Measurements from ENCODE around the gene TXNDC11. TPM values are rescaled to one million over a fixed set of nuclear protein-coding genes. Genes with fewer than 3 reads are reported as not detected.

TXNDC11 gene
- total RNA-seq, 1 donor from 2014 or later, result 39.7 TPM

DNA sequence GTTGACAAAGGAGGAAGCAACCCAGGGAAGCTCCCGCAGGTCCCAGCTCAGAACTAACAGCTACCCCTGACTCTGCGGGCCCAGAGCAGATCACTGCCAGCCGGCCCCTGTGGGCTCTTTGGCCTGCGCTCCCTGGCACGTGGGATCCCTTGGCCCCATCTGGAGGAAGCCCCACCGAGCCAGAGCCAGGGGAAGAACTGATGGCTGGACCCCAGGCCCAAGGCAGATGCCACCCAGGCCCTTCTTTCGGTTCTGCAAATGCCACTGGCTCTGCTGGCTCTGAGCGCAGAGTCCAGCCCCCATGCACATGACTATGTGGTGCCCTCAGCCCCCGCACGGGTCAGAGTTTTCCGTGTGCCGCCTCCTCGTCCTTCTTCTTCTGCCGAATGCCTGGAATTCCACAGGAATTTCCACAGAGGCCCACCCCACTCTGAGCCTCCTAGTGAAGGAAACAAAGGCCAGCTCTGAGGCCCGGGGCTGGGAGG is 110.2 kb downstream of the TXNDC11 start:
- DNase-seq (ENCODE audit: low spot score), result no peak
- no peaks in the 10 kb centered on the region for H3K27me3 Mint-ChIP-seq (ENCODE audit: low read depth)
- H3K4me3 Mint-ChIP-seq (ENCODE audit: unreplicated experiment), result no peak overlapping the region
- TF ChIP-seq, protein P1, sequence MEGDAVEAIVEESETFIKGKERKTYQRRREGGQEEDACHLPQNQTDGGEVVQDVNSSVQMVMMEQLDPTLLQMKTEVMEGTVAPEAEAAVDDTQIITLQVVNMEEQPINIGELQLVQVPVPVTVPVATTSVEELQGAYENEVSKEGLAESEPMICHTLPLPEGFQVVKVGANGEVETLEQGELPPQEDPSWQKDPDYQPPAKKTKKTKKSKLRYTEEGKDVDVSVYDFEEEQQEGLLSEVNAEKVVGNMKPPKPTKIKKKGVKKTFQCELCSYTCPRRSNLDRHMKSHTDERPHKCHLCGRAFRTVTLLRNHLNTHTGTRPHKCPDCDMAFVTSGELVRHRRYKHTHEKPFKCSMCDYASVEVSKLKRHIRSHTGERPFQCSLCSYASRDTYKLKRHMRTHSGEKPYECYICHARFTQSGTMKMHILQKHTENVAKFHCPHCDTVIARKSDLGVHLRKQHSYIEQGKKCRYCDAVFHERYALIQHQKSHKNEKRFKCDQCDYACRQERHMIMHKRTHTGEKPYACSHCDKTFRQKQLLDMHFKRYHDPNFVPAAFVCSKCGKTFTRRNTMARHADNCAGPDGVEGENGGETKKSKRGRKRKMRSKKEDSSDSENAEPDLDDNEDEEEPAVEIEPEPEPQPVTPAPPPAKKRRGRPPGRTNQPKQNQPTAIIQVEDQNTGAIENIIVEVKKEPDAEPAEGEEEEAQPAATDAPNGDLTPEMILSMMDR (IDR thresholded peaks at IDR 0.05), result no peak
- H3K9me3 Mint-ChIP-seq (ENCODE audit: low read depth), result no peaks in the 10 kb centered on the region
- peak overlapping the region; percentile 92 for H3K27ac Mint-ChIP-seq (ENCODE audit: unreplicated experiment)
- H3K4me1 Mint-ChIP-seq (ENCODE audit: low read depth), result peaks cover 66% of the 10 kb centered on the region
- no peaks in the 10 kb centered on the region for H3K36me3 Mint-ChIP-seq (ENCODE audit: low read depth)

DNA sequence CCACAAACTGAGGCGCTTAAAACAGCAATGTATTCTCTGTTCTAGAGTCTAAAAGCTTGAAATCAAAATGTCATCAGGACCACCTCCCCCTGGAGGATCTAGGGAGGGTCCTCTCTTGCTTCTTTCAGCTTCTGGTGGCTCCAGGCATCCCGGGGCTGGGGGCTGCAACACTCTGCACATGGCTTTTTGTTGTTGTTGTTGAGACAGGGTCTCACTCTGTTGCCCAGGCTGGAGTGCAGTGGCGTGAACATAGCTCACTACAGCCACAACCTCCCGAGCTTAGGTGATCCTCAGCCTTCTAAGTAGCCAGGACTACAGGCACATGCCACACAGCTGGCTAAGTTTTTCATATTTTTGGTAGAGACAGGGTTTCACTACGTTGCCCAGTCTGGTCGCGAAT is 111.4 kb downstream of the TXNDC11 start:
- Mint-ChIP-seq H3K9me3 (ENCODE audit: low read depth) (no peaks in the 10 kb centered on the region), H3K27me3 (ENCODE audit: low read depth) (no peaks in the 10 kb centered on the region), H3K27ac (ENCODE audit: unreplicated experiment) (no peak overlapping the region), H3K36me3 (ENCODE audit: low read depth) (no peaks in the 10 kb centered on the region), H3K4me1 (ENCODE audit: low read depth) (peaks cover 69% of the 10 kb centered on the region), H3K4me3 (ENCODE audit: unreplicated experiment) (no peak overlapping the region)
- TF ChIP-seq, protein P1 (IDR thresholded peaks at IDR 0.05), result no peak
- DNase-seq (ENCODE audit: low spot score), result no peak

DNA sequence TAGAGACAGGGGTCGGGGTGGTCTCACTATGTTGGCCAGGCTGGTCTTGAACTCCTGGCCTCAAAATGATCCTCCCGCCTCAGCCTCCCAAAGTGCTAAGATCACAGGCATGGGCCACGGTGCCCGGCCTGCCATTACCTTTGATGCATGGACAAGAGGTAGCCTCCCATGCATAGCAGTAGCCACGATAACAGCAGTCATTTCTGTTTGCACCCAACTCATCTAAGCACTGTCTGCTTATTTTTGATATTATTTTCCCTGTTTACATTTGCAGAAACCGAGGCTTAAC is 111.9 kb downstream of the TXNDC11 start:
- H3K9me3 Mint-ChIP-seq (ENCODE audit: low read depth), result no peaks in the 10 kb centered on the region
- no peaks in the 10 kb centered on the region for H3K27me3 Mint-ChIP-seq (ENCODE audit: low read depth)
- peaks cover 72% of the 10 kb centered on the region for H3K4me1 Mint-ChIP-seq (ENCODE audit: low read depth)
- H3K36me3 Mint-ChIP-seq (ENCODE audit: low read depth), result no peaks in the 10 kb centered on the region
- peak overlapping the region; percentile 32 for H3K27ac Mint-ChIP-seq (ENCODE audit: unreplicated experiment)
- H3K4me3 Mint-ChIP-seq (ENCODE audit: unreplicated experiment), result no peak overlapping the region
- TF ChIP-seq, protein P1 (IDR thresholded peaks at IDR 0.05), result no peak
- no peak for DNase-seq (ENCODE audit: low spot score)

DNA sequence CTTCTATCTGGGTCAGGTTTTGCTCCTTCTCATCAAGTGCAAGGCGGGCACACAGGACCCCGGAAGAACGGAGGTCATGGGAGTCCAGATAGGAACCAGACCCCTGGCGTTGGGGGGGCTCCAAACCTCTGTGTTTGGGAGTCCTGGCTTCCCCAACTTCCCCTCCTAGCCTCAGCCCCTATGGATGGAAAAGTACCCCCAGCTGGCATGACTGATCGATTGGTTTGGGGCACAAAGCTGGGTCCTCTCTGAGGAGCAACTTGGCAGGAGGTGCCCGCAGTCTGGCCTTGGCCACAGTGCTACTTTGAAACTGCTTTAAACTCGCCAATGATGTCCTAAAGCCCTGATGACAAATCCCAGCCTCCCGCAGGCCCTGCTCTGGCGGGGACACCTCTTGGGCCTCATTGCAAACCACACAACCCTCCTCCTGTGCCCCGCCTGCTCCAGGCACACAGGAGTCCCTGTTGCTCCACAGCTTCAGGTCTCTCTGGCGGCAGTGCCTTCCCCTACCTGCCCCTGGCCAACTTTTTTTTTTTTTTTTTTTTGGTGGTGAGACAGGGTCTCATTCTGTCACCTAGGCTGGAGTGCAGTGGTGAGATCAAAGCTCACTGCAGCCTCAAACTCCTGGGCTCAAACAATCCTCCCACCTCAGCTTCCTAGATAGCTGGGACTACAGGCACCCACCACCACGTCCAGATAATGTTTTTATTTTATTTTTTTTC is 112.5 kb downstream of the TXNDC11 start:
- Mint-ChIP-seq H3K4me1 (ENCODE audit: low read depth) (peaks cover 77% of the 10 kb centered on the region), H3K27ac (ENCODE audit: unreplicated experiment) (peak overlapping the region; percentile 32), H3K36me3 (ENCODE audit: low read depth) (no peaks in the 10 kb centered on the region), H3K27me3 (ENCODE audit: low read depth) (no peaks in the 10 kb centered on the region), H3K4me3 (ENCODE audit: unreplicated experiment) (no peak overlapping the region), H3K9me3 (ENCODE audit: low read depth) (no peaks in the 10 kb centered on the region)
- TF ChIP-seq, protein P1 (IDR thresholded peaks at IDR 0.05), result no peak
- no peak for DNase-seq (ENCODE audit: low spot score)

Other genes with a start within 250 kb of the TXNDC11 start
- gene LITAF, start 155.9 kb downstream of the TXNDC11 start, total RNA-seq, result 74.5 to 91.9 TPM (median 90.0 TPM) in 3 replicates
- gene SNN, start 74.4 kb downstream of the TXNDC11 start, total RNA-seq, result 12.5 to 15.3 TPM (median 14.0 TPM) in 3 replicates
- 56.0 to 72.4 TPM (median 57.9 TPM) in 3 replicates for gene ZC3H7A, start 54.4 kb upstream of the TXNDC11 start, total RNA-seq
- 89.6 to 97.4 TPM (median 96.0 TPM) in 3 replicates for gene RSL1D1, start 108.7 kb upstream of the TXNDC11 start, total RNA-seq
- 96.1 to 103 TPM (median 99.3 TPM) in 3 replicates for gene GSPT1, start 173.1 kb upstream of the TXNDC11 start, total RNA-seq
- 5.9 to 11.9 TPM (median 6.2 TPM) in 3 replicates for gene NPIPB2, start 199.2 kb upstream of the TXNDC11 start, total RNA-seq
- not detected in 3 replicates for gene TNFRSF17, start 222.4 kb upstream of the TXNDC11 start, total RNA-seq
- gene SNX29, start 233.9 kb upstream of the TXNDC11 start, total RNA-seq, result 13.6 to 23.2 TPM (median 14.3 TPM) in 3 replicates

Data from chondrocyte (in vitro differentiated cells).